GM18505 (cell line): ENCODE measurements around the gene FAM32A.

Source experiments
- ATAC-seq: cut with Tn5 transposase; IDR thresholded peaks from one replicate; pipeline ENCODE4 v1.9.1; 2021; ENCODE audit not compliant: unreplicated experiment
- POLR2A ChIP-seq: IDR thresholded peaks from 4 replicates; pipeline ENCODE4 v1.6.1; 2011; ENCODE audit warnings: borderline replicate concordance; ENCODE audit not compliant: insufficient read depth, insufficient read length; ENCODE audit errors: extremely low read depth

The FAM32A gene

GRCh38 chr19:16228637-16229321 lies 43.6 kb downstream of the FAM32A start:
- ATAC-seq: no peak
- TF ChIP-seq POLR2A: no peak

GRCh38 chr19:16229322-16229641 lies 44.1 kb downstream of the FAM32A start:
- no peak for ATAC-seq
- no peak for TF ChIP-seq POLR2A

- TF ChIP-seq POLR2A: no peak
- no peak for ATAC-seq
These were observed 46.9 kb downstream of the FAM32A start for GRCh38 chr19:16232127-16232526.

GRCh38 chr19:16232568-16232967 lies 47.4 kb downstream of the FAM32A start:
- no peak for TF ChIP-seq POLR2A
- ATAC-seq: no peak

GRCh38 chr19:16233081-16233776 lies 48.0 kb downstream of the FAM32A start:
- ATAC-seq: no peak
- no peak for TF ChIP-seq POLR2A

GRCh38 chr19:16233836-16234551 lies 48.8 kb downstream of the FAM32A start:
- no peak for ATAC-seq
- no peak for TF ChIP-seq POLR2A

- TF ChIP-seq POLR2A: no peak
- no peak for ATAC-seq
These were observed 49.6 kb downstream of the FAM32A start for GRCh38 chr19:16234552-16235445.

- TF ChIP-seq POLR2A: no peak
- no peak for ATAC-seq
These were observed 50.8 kb downstream of the FAM32A start for GRCh38 chr19:16235811-16236652.
